HG03108 (cell line): ENCODE data around the gene POC1A.

Experiments used
- ATAC-seq: cut with Tn5 transposase; IDR thresholded peaks from one replicate; pipeline ENCODE4 v1.9.1; 2021; ENCODE audit warnings: moderate library complexity; ENCODE audit not compliant: unreplicated experiment

POC1A gene

DNA sequence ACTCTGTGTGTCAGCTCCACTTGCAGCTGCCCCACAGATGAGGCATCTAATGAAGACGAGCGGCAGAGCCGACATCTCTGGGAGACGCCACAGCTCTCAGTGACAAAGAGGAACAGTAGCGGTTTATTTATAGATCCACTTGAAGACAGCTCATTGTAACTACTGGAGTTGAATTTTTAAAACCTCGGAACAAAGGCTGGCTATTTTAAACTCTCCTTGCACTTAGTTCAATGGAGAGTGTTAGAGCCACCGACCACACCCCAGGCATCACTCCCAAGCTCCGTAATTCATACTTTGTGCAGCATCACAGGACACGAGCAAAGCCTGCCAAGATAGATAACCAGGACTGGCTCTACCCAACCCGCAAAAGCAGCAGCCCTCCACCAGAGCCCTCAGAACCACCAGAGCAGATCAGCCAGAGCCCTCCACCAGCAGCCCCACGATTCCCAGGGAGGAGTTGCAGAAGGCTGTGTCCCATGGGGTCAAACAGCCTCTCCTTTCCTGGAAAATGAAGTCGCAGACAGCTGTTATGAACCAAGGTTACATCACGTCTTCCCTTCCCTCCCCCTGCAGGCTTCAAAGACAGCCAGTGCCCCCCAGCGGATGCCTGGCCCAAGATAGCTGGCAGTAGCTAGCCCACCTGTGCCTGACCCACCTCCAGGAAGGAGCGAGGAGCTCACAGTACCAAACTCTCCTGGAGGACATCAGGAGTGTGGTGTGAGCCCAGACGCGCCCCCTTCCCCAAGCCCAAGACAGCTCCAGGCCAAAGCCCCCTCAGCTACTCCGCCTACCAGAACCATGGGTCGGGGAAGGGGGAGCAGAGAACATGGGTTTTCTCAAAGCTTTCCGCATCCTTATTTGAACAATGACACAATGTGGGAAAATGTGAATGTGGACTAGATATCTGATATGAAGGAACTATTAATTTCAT lies 45.7 kb downstream of the POC1A start:
- no peak for ATAC-seq

DNA sequence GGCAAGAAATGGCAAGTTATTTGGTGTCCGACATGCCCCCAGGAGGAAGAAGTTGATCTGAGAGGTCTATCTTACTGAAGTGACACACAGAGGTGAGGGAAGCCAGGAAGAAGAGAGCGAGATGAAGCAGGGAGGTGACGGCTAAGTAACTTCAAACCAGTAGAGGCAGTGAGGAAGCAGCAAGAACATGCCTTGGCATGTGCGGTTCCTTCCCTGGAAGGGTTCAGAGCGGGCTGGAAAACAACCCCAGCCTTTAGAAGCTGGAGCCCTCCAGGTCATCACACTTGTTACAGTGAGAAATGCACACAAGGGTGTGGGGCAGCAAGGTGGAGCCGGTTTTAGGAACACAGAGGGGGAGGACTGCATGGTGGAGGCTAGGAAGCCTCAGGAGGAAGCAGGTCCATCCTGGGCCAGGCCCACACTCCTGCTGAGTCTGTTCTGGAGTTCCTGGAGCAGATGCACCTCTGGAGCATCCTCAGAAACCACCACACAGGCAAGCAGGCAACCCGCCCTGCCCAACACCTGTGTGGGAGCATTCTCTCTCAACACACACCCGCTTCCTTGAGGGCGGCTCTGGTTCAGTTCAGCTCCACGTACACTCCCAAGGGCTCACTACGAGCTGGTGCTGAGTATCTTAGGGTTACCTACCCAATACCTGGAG lies 47.1 kb downstream of the POC1A start:
- ATAC-seq: no peak

DNA sequence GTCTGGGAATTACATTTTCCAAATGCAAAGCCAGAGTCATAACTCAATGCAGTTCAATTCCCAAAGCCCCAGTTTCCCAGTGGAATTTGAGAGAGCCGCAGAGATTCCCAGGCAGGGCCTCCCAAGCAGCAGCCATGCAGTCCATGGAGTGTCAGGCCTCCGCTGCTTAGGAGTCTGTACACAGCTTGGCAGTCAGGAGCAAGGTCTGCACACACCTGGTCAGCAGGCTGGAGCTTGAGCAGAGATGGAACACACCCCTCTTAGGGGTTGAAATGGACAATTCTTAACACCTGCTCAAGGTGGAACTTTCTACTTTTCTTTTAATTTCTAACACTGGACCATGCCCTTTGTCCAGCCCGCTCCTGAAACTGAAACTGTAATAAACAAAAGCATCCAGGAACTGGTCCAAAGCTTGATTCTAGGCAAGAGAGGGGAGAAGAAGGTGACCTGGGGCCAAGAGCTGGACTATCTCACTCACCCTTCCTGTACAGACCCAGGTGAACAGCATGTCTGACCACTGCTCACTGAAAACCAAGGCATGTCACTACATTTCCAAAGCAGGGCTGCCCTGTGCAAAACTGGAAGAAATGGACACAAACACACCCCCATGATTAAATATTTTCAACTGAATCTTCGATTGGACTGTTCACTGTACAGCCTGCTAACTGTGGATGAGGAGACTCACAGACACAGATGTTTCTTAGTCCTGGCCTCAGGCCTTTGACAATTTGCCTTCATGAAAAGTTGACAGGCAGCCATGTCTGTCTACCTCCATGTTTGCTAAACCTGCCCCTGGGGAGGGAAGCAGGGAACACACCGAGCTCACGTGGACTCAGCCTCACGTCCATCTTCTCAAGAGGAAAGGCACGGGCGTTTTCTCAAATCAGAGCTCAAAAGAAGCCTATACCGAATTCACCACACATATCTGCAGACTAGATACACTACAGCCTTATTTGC lies 49.3 kb downstream of the POC1A start:
- no peak for ATAC-seq

GRCh38 chr3:52102934-52103333 lies 51.3 kb downstream of the POC1A start:
- no peak for ATAC-seq

GRCh38 chr3:52099001-52099401 lies 55.2 kb downstream of the POC1A start:
- no peak for ATAC-seq

DNA sequence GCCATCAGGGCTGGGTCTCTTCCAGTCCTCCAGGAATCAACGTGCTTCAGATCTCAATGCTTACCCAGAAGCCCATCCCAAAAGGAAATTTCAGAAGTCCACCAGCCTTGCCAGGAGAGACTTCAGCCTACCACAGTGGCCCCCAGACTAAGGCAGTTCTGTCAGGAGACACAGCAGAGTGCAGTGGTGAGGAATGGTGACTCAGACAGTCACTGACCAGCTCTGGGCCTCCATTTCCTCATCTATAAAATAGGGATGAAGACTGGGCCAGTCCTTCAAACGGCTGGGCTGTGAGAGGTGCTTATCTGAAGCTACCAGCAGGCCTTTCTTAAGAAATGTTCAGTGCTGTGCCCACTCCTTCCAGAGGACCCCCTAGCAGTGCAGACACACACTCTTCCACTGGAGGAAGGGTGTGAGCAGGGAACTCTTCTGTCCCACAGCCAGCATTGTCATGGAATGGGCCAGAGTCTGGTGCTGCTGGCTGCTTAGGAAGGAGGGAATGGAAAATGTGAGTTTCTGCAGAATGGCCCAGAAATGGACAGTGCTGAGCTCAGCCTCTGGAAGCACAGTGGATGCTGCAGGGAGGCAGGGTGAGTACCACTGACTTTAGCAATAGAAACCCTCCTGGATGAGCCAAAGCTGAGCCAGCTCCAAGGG lies 56.2 kb downstream of the POC1A start:
- ATAC-seq: no peak

DNA sequence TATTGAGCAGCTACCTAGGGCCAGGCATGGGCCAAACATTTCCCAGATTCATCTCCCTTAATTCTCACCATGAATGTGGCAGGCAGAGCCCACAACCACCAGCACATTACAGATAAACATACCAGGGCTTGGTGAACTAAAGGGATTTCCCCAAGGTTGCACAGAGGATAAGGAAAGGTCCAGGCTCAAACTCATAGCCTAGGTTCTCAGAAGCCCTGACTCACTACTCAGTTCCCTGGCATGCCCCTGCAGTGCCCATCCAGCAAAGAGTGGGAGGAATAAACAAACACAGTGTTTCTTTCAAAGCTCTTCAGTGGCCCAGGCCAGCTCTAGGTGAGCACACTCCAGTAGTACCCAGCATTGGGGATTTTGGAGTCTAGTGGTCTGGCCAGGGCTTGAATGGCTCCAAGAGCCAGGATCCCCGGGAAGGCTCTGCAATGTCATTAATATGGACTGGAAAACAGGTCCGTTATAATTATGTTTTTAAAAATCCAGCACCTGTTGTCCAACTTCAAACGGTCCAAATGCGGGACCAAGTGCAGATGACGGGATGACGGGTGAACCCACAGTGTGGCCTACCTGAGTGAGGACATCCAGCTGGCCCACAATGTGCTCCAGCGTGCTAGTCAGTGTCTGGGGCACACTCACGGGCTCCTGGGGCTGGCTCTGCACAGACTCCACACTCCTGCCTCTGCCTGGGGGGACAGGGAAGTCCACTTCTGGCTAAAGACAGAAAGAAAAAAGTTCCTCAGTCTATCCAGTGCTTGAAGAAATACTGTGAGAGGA lies 58.0 kb downstream of the POC1A start:
- no peak for ATAC-seq

DNA sequence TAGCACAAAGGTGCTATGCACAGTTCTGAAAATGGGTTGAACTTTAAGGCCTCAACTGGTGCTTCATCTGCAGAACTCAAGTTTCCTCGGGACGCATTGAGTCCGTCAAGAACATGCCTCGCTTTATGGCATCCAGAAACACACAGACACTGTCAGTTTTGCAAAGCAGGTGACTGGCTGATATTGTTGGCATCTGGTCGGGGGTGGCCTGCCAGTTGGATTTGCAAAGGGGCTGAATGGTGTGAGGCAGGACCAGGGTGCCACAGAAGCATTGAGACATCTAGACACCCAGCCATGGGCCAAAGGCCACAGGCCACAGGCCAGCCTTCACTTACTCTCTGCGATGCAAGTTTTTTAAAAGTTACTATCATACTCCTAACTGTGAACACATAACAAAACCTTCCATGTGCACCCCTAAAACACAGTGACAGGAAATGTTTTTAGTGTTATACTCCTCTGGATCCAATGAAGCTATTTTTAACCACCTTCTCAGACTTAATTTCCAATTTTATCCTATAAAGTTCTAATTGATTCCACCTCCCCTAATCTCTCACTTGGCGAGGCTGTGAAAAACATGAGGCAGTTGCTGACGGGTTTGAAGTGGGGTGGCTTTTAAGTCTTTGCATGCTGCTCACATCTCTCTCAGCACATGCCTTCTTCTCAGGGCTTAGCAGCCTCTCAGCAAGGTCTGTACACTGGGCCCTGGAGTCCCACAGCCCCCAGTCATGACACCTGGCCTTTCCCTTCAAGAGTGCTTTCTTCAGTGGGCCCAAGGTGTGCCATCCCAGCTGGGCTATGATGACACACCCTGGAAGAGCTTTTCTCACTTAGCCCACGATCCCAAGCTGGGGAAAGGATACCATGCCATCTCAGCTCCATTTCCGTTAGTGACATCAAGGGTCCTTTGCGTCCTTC lies 59.4 kb downstream of the POC1A start:
- ATAC-seq: no peak

- no peak for ATAC-seq
These were observed 60.3 kb downstream of the POC1A start for GRCh38 chr3:52093756-52094545.

DNA sequence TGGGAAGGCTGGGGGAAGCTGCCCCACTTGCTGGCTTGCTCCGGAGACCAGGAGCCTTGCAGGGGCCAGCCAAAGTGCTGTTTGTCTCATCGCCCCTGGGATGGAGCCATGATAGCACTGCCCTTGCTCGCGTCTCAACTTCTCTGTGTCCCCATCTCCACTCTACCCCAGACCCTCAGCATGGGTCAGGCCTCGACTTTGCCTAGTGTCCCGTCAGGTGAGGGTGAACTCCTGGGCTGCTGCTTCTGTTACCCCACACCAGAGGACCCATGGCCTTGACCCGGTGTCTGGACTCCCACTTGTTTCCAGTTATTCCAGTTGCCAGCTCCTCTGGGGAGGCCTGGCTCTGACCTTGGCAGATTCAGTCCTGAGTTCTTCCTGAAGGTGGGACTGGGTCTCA lies 61.3 kb downstream of the POC1A start:
- ATAC-seq: no peak

DNA sequence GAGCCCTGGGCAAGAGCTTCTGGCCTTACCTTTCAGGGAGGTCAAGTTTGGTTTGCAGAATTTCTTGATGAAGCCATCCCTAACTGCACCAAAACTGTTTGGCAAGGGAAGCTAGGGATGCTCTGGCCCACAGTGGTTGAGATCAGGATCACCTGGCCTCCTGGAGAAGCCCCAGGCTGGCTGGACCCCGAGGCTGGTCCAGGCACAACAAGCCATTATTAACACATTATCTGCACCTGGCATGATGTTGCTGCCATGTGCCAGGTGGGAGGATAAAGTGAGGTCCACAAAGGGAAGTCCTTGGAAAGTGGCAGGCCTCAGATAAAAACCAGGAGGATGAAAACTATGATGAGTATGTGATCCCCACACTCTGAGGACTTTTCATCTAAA lies 62.0 kb downstream of the POC1A start:
- no peak for ATAC-seq

DNA sequence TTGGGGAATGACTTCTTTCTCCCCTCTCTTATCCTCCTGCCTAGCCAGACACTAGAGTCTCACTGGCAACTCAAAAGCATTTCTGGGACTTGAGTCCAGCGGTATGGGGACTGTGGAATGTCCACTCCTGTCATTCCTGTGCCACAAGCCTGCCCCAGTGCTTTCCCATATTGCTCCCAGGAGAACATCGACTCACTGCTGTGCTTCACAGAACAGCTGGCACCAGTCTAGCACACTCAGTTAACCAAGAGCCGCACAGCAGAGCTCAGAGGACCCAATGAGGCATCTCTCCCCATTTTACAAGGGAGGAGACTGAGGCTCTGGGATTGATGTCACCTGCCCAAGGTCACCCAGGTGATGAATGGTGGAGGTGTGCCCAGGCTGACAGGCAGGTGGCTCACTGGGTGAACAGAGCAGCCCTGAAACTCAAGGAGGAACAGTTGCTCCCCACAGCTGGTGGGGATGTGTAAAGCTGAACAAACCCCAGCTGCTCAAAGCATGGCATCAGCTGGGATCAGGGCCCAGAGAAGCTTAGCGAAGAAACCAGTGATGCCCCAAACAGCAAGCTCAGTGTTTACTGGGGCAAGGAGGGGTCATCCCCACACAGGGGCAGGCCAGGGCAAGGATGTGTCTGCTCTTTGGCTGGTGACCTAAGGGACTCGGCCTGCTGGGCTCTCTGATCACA lies 62.5 kb downstream of the POC1A start:
- ATAC-seq: no peak

- ATAC-seq: no peak
These were observed 63.2 kb downstream of the POC1A start for GRCh38 chr3:52090933-52091468.

DNA sequence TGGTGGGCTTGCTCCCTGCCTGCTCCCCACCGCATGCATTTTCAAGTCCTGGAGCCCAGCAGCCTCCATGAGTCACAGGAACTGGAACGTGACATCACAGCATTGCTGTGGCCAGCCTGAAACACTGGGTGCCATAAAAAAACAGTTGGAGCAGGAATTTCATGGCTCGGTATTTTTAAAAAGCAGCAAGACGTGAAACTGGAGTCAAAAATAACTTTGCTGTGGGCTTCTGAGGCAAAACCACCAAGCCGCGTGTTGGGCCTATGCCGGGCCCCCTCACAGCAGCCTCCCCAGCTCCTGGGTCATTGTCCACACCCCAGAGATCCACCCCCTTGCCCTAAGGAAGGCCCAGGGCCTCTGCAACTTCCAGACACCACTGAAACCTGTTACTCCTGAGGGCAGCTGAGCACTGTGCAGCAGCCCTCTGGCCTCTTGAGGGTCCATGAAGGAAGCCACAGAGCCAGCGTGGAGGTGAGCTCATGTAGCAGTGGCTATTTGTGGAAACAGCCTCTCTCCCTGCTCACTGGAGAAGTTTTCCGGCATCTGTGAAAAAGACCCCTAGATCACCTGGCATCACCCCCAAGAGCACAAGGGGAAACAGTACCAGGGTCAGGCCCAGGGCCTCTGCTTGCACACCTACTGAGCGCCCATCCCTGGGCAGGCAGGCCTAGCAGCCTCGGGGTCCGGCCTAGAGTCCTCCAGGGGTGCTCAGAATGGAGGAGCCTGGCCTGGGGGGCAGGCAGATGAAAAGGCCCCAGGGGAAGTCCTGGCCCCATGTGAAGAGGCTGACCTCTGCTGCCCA lies 63.9 kb downstream of the POC1A start:
- no peak for ATAC-seq

- ATAC-seq: no peak
These were observed 64.5 kb downstream of the POC1A start for GRCh38 chr3:52089691-52090090.
